ENCODE measurements around the gene EPC2. TPM values are rescaled to one million over a fixed set of nuclear protein-coding genes. Genes with fewer than 3 reads are reported as not detected.

Gene EPC2
- total RNA-seq, 2 experiments from 2014 or later, result 39.2 to 45.2 TPM

DNA sequence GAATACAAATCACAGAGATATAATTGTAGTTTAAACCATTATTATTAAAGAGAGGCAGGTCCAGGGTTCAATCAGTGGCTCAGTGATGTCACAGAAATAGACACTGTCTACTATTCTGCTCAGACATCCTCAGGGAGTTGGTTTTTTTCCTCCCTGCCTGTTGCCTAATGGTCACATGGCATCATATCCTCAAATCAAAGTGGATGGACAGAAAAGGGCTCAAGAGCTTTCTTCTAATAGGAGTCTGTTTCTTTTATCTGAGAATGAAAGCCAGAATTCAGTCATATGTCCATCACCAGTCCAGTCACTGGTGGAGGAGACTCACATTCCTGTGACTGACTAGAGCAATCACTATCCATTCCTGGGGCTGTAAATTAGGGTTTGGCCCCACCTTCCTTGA is 27.9 kb upstream of the EPC2 start:
- peaks cover 5% of the 10 kb centered on the region for H3K36me3 Mint-ChIP-seq
- no peak for ATAC-seq (ENCODE audit: low read depth)
- H3K27me3 Mint-ChIP-seq, result no peaks in the 10 kb centered on the region
- no peak for DNase-seq
- POLR2A ChIA-PET, result no interaction called here
- H3K4me3 Mint-ChIP-seq, result no peak overlapping the region
- H3K4me1 Mint-ChIP-seq, result peaks cover 10% of the 10 kb centered on the region
- H3K9me3 Mint-ChIP-seq, result peaks cover 7% of the 10 kb centered on the region
- H3K27ac Mint-ChIP-seq, result no peak overlapping the region

DNA sequence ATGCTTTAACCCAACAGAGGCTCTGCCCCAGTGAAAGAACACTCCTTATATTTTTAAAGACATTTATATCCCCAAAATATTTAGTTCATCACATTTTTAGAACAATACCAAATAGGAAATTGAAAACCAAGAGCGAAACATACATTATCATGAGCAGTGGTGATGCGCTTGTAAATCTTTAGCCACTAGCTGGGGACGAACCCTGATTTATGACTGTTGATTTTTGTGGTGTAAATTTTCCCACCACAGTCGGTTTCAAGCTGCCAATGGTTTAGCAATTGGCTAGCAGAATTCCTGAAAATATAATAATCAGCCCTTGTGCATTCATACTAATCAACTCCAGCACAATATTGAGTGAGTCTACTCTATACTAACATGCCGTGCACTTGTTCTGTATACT is 27.3 kb upstream of the EPC2 start:
- DNase-seq (no peak), ATAC-seq (ENCODE audit: low read depth) (no peak)
- POLR2A ChIA-PET, result no interaction called here
- Mint-ChIP-seq H3K36me3 (peaks cover 5% of the 10 kb centered on the region), H3K4me1 (peaks cover 10% of the 10 kb centered on the region), H3K27ac (no peak overlapping the region), H3K4me3 (no peak overlapping the region), H3K9me3 (peaks cover 7% of the 10 kb centered on the region), H3K27me3 (no peaks in the 10 kb centered on the region)

DNA sequence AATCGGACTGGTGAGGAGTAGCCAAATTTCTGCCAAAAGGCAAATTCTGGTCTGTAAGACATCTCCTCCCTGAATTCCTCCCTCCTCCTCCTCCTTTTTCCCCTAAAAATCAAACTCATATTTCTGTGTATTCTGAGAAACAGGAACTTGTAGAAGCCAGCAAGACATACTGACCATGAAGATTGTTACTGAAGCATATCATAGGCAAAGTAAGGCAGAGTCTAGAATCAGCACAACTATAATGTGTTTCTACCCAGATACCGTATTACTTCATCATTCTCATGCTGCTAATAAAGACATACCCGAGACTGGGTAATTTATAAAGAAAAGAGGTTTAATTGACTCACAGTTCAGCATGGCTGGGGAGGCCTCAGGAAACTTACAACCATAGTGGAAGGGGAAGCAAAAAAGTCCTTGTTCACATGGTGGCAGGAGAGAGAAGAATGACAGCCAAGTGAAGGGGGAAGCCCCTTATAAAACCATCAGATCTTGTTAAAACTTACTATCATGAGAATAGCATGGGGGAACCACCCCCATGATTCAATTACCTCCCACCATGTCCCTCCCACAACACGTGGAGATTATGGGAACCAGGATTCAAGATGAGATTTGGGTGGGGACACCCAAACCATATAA is 24.9 kb upstream of the EPC2 start:
- no peak for DNase-seq
- POLR2A ChIA-PET, result no interaction called here
- peaks cover 2% of the 10 kb centered on the region for H3K4me1 Mint-ChIP-seq
- ATAC-seq (ENCODE audit: low read depth), result no peak
- H3K27ac Mint-ChIP-seq, result no peak overlapping the region
- H3K9me3 Mint-ChIP-seq, result peaks cover 3% of the 10 kb centered on the region
- no peaks in the 10 kb centered on the region for H3K27me3 Mint-ChIP-seq
- peaks cover 1% of the 10 kb centered on the region for H3K36me3 Mint-ChIP-seq
- no peak overlapping the region for H3K4me3 Mint-ChIP-seq

DNA sequence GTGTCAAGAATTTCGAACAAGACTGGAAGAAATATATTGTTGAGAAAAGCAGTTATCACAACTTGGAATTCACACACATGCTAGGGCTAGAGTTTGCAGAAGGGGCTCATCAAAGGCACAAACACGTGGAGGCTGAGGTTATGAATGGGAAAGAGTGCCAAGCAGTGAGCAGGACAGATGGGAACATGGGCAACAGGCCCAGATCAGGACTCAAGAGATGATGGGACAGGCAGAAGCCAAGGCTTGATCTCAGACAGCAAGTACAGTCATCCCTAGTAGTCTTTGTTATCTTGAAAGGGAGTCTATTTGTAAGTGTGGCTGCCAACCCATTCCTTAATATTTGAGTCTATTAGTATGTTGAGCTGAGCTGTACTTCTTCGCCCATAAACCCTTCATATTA is 22.2 kb upstream of the EPC2 start:
- Mint-ChIP-seq H3K36me3 (peaks cover 1% of the 10 kb centered on the region), H3K27ac (no peak overlapping the region), H3K4me3 (no peak overlapping the region), H3K9me3 (peaks cover 3% of the 10 kb centered on the region), H3K27me3 (no peaks in the 10 kb centered on the region), H3K4me1 (no peaks in the 10 kb centered on the region)
- POLR2A ChIA-PET, result no interaction called here
- ATAC-seq (ENCODE audit: low read depth) (no peak), DNase-seq (no peak)

DNA sequence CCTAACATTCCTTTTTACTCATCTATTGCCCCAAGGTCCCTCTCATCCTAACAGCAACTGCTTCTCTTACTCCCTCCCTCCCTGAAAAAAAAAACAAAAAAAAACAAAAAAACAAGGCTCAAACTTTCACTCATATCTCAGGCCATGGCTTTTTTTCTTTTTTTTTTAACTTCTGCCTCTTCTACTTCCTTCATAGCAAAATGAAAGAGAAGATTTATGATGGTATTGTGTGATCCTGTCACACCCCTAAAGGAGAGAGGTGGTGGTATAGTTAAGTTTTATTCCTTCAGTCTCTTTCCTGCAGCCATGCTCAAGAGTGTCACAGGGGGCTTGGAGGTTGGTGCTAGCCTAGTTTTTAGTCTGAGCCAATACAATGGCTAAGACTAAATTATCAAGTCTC is 21.5 kb upstream of the EPC2 start:
- peaks cover 1% of the 10 kb centered on the region for H3K36me3 Mint-ChIP-seq
- no peaks in the 10 kb centered on the region for H3K27me3 Mint-ChIP-seq
- H3K27ac Mint-ChIP-seq, result no peak overlapping the region
- peaks cover 3% of the 10 kb centered on the region for H3K9me3 Mint-ChIP-seq
- POLR2A ChIA-PET, result no interaction called here
- no peaks in the 10 kb centered on the region for H3K4me1 Mint-ChIP-seq
- no peak overlapping the region for H3K4me3 Mint-ChIP-seq
- no peak for DNase-seq
- ATAC-seq (ENCODE audit: low read depth), result no peak

DNA sequence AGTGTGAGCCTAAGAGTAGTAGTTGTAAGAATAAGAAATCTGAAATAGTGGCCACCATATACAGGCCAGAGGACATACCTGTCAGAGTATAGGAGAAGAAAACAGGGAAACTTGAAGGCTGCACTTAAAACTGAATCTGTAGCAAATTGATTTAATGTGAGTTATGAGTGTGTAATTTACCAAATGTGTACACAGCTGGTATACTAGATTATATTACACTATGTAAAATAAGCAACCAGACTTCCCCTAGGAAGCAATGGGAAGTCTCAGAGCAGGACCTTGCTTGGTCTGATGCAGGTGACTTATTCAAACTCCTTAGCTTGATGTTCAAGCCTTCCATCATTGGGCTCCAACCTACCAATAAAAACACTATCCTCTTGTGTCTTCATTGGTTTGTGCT is 17.3 kb upstream of the EPC2 start:
- H3K4me1 Mint-ChIP-seq, result no peaks in the 10 kb centered on the region
- H3K27ac Mint-ChIP-seq, result no peak overlapping the region
- no peaks in the 10 kb centered on the region for H3K36me3 Mint-ChIP-seq
- no peaks in the 10 kb centered on the region for H3K27me3 Mint-ChIP-seq
- no peak for DNase-seq
- POLR2A ChIA-PET, result no interaction called here
- ATAC-seq (ENCODE audit: low read depth), result no peak
- no peaks in the 10 kb centered on the region for H3K9me3 Mint-ChIP-seq
- no peak overlapping the region for H3K4me3 Mint-ChIP-seq

DNA sequence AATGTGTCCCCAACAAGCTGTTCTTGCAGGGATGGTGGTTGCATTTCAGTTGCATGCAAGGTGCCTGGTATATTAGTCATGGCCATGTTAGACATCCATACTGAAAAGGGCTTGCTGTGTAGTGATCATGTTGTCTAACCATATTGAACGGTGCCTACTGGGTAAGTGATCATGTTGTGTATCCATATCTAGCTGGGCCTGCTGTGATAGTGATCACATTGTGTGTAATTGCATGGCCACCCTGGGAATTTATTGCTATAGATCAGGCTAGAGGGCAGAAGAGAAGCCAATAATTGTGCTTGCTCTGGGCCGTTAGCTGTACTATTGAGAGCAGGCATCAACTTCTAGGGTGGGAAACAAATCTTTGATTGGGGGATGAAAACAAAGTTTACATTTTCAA is 9.8 kb upstream of the EPC2 start:
- POLR2A ChIA-PET, result no interaction called here
- no peaks in the 10 kb centered on the region for H3K36me3 Mint-ChIP-seq
- H3K27me3 Mint-ChIP-seq, result peaks cover 3% of the 10 kb centered on the region
- H3K4me3 Mint-ChIP-seq, result no peak overlapping the region
- ATAC-seq (ENCODE audit: low read depth), result no peak
- H3K9me3 Mint-ChIP-seq, result no peaks in the 10 kb centered on the region
- H3K27ac Mint-ChIP-seq, result no peak overlapping the region
- no peaks in the 10 kb centered on the region for H3K4me1 Mint-ChIP-seq
- no peak for DNase-seq

DNA sequence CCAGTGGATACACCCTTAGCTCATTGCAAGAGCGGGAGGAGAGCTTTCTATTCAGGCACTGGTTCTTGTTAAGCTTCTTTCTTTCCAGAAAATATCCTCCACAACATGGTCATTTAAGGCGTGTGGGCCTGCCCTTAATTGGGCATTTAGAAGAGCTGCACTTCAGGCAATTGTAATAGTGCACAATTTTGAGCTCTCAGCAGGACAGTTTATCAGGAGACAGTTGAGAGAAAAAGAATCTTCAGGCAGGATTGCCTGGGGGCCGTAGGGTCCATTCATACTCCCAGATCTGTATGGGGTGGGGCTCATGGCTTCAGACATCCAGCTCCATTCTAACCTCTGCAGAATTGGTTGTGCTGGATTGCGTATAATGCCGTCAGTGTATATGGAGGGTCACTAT is 6.0 kb upstream of the EPC2 start:
- DNase-seq, result no peak
- no peak for ATAC-seq (ENCODE audit: low read depth)
- Mint-ChIP-seq H3K4me3 (no peak overlapping the region), H3K9me3 (no peaks in the 10 kb centered on the region), H3K27ac (no peak overlapping the region), H3K4me1 (peaks cover 8% of the 10 kb centered on the region), H3K27me3 (peaks cover 6% of the 10 kb centered on the region), H3K36me3 (no peaks in the 10 kb centered on the region)
- POLR2A ChIA-PET, result no interaction called here

DNA sequence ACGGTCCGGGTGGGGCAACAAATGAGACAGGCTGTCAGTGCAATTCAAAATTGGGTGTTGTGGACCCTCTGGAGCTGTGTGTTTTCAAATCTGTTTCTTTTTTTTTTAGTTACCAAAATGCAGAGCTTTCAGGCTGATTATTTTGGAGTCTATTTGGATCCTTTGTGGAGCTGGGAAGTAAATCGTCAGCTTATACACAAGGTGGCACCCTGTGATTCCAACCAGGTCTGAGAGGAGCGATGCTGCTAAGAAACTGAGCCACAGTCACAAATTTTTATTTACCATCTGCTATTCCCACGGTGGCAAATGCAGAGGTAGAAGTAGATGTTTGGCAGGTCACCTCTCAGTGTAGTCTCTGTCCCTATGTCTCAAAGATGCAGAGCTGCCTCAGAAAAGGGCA is 3.8 kb upstream of the EPC2 start:
- H3K4me1 Mint-ChIP-seq, result peaks cover 13% of the 10 kb centered on the region
- DNase-seq, result no peak
- H3K27ac Mint-ChIP-seq, result no peak overlapping the region
- POLR2A ChIA-PET, result no interaction called here
- no peak overlapping the region for H3K4me3 Mint-ChIP-seq
- no peak for ATAC-seq (ENCODE audit: low read depth)
- H3K27me3 Mint-ChIP-seq, result peaks cover 5% of the 10 kb centered on the region
- peaks cover 1% of the 10 kb centered on the region for H3K36me3 Mint-ChIP-seq
- H3K9me3 Mint-ChIP-seq, result no peaks in the 10 kb centered on the region

DNA sequence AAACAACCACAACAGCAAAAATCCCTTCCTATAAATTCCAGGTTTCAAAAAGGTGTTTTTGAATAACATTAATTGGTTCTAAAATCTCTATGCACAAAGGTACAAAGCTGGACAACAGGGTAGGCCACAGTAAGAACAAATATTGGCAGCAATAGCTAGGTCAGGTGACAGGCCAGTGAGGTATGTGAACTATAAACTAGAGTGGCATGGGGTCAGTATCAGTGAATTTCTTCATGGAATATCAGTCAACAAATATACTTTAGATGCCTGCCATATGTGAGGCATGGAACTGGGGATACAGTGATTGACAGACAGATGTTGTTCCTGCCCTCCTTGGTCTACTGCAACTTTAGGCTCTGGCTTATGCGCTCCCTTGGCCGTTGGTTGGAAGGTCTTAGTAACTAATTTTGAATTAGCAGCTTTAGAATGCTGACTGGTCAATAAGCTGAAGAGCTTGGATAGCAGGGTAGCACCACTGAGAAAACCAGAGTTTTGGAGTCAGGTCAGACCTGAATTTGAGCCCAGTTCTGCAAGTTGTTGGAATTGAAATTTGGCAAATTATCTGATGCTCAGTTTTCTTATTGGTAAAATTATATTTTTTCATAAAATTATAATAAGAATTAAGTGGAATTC is 2.3 kb upstream of the EPC2 start:
- H3K9me3 Mint-ChIP-seq, result no peaks in the 10 kb centered on the region
- peaks cover 14% of the 10 kb centered on the region for H3K4me1 Mint-ChIP-seq
- H3K27me3 Mint-ChIP-seq, result peaks cover 5% of the 10 kb centered on the region
- H3K4me3 Mint-ChIP-seq, result no peak overlapping the region
- DNase-seq, result no peak
- peaks cover 1% of the 10 kb centered on the region for H3K36me3 Mint-ChIP-seq
- no peak for ATAC-seq (ENCODE audit: low read depth)
- POLR2A ChIA-PET, result no interaction called here
- H3K27ac Mint-ChIP-seq, result no peak overlapping the region

DNA sequence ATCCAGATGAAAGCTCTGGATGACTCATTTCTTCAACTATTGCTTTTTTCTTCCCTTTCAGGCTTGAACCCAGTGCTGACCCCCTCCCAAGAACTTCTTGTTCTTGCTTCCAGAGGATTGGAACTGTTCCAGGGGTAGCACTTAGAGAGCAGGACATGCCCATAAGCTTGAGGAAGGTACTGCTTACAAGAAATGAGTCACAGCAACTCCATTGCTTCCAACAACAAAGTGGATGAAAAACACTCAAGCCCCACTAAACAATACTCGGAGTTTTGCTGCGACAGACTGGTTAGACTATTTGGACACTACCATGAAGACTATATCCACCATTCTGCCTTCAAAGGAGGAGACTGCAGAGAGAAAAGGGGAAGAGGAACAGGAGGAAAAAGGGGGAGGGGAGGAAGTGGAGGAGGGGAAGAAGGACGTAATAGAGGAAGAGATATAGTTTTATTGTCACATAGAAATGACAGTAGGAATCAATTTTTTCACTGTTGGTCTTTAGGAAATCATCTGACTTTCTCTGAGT is 1.6 kb upstream of the EPC2 start:
- no peak overlapping the region for H3K27ac Mint-ChIP-seq
- ATAC-seq (ENCODE audit: low read depth), result no peak
- no peaks in the 10 kb centered on the region for H3K9me3 Mint-ChIP-seq
- peaks cover 1% of the 10 kb centered on the region for H3K36me3 Mint-ChIP-seq
- DNase-seq, result no peak
- peak overlapping the region; percentile 98 for H3K4me3 Mint-ChIP-seq
- H3K4me1 Mint-ChIP-seq, result peaks cover 17% of the 10 kb centered on the region
- H3K27me3 Mint-ChIP-seq, result peaks cover 5% of the 10 kb centered on the region
- POLR2A ChIA-PET, result interaction anchor here (1.3 to 1.5 kb wide), 2 partner anchors 90 to 118 kb away, joined by 3 to 7 read pairs; no protein-coding TSS in a partner anchor

DNA sequence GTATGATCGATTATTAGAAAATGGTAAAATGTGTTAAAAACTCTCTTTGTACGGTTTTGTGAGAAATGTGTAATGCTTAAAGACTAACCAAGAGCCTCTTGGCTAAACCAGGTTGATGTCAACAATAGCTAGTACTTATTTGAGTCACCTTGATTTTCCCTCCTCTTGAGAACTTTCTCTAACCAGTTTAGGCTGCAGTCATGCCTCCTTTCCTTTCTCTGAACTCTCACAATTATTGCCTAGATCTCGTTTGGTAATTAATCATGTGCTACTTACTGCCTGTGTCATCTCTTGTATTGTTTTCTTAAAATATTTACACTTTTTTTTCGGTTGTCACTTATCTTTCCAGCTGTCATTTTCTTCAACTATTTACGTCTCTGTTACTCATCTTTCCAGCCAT is 1.1 kb upstream of the EPC2 start:
- Mint-ChIP-seq H3K9me3 (no peaks in the 10 kb centered on the region), H3K27ac (peak overlapping the region; percentile 93), H3K4me3 (peak overlapping the region; percentile 98), H3K27me3 (peaks cover 5% of the 10 kb centered on the region), H3K4me1 (peaks cover 17% of the 10 kb centered on the region), H3K36me3 (peaks cover 1% of the 10 kb centered on the region)
- ATAC-seq (ENCODE audit: low read depth) (no peak), DNase-seq (no peak)
- POLR2A ChIA-PET, result interaction anchor here (0.6 to 1.5 kb wide), 6 partner anchors 12 to 623 kb away, joined by 3 to 9 read pairs (median 4); partner anchors contain the start of genes MBD5 and ORC4

DNA sequence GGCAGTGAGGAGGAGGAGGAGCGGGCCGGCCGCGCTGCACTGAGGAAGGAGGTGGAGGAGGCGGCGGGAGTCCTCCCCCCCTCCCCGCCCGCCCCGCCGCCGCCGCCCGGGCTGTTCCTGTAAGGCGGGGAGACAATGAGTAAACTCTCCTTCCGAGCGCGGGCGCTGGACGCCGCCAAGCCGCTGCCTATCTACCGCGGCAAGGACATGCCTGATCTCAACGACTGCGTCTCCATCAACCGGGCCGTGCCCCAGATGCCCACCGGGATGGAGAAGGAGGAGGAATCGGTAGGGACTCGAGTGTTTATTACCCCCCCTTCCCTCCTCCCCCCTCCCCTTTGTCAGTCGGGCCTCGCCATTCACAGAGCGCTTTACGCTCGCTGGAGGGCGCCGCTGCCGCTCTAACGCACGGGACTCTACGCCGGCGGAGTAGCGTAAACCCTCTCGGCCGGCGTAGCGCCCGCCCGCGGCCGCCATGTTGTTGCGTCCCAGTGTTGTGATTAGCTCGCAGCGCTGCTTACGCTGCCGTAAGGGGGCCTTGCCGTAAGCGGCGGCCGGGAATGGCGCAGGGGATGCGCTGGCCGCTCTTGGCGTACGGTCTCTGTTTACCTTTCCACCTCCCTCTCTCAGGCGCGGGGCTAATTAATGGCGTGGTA is 460 bp downstream of the EPC2 start:
- no peaks in the 10 kb centered on the region for H3K9me3 Mint-ChIP-seq
- peaks cover 5% of the 10 kb centered on the region for H3K27me3 Mint-ChIP-seq
- POLR2A ChIA-PET, result interaction anchor here (0.6 to 2.2 kb wide), 9 partner anchors 12 to 335 kb away, joined by 3 to 13 read pairs (median 4); no protein-coding TSS in a partner anchor
- peak overlapping the region; percentile 92 for H3K27ac Mint-ChIP-seq
- peaks cover 6% of the 10 kb centered on the region for H3K36me3 Mint-ChIP-seq
- H3K4me1 Mint-ChIP-seq, result peaks cover 27% of the 10 kb centered on the region
- H3K4me3 Mint-ChIP-seq, result peak overlapping the region; percentile 98
- ATAC-seq (ENCODE audit: low read depth) (peak; percentile 78), DNase-seq (peak; percentile 96)
